Measurements from ENCODE around the gene ARHGEF26.

The ARHGEF26 gene

GRCh38 chr3:154112146-154112852, 8.9 kb upstream of the ARHGEF26 start:
- ATAC-seq: peak; percentile 70
- TF ChIP-seq ISL1 (CRISPR knock-in tag; IDR thresholded peaks at IDR 0.05): no peak
- TF ChIP-seq SNAI2 (CRISPR knock-in tag; IDR thresholded peaks at IDR 0.05): no peak
- TF ChIP-seq CSDC2 (CRISPR knock-in tag; IDR thresholded peaks at IDR 0.05): no peak
- no peak for TF ChIP-seq ZNF70 (CRISPR knock-in tag; IDR thresholded peaks at IDR 0.05)
- no peak for TF ChIP-seq POU6F1 (CRISPR knock-in tag; IDR thresholded peaks at IDR 0.05; ENCODE audit: borderline replicate concordance, low read depth)
- TF ChIP-seq GLIS3 (CRISPR knock-in tag; IDR thresholded peaks at IDR 0.05): no peak
- TF ChIP-seq TSHZ2 (CRISPR knock-in tag; IDR thresholded peaks at IDR 0.05): no peak
- TF ChIP-seq ESRRG (CRISPR knock-in tag; IDR thresholded peaks at IDR 0.05): no peak
- no peak for TF ChIP-seq PATZ1 (CRISPR knock-in tag; IDR thresholded peaks at IDR 0.05; ENCODE audit: borderline replicate concordance)
- TF ChIP-seq RARB (CRISPR knock-in tag; IDR thresholded peaks at IDR 0.05): no peak
- TF ChIP-seq, protein P1, sequence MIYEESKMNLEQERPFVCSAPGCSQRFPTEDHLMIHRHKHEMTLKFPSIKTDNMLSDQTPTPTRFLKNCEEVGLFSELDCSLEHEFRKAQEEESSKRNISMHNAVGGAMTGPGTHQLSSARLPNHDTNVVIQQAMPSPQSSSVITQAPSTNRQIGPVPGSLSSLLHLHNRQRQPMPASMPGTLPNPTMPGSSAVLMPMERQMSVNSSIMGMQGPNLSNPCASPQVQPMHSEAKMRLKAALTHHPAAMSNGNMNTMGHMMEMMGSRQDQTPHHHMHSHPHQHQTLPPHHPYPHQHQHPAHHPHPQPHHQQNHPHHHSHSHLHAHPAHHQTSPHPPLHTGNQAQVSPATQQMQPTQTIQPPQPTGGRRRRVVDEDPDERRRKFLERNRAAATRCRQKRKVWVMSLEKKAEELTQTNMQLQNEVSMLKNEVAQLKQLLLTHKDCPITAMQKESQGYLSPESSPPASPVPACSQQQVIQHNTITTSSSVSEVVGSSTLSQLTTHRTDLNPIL (CRISPR knock-in tag; IDR thresholded peaks at IDR 0.05; ENCODE audit: low read depth): no peak

DNA sequence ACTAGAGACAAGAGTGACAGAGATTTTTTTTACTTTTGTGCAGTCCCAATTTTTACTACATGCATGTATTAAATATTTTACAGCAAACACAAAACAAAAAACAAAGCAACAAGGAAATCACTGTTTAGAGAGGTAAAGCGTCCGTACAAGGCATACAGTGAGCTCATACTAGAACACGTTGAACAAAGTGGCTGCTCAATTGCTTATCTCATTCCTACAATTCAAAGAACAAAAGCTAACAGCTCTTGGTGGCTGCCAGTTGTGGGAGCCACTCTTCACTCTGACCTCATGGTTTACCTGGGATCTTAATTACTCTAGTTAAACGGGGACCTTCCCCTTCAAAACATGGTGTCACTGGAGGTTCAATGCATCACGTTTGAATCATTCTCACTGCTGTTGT, 7.6 kb upstream of the ARHGEF26 start:
- ATAC-seq: no peak
- TF ChIP-seq ZFP30 (CRISPR knock-in tag; IDR thresholded peaks at IDR 0.05) (no peak), ZNF565 (CRISPR knock-in tag; conservative IDR thresholded peaks at IDR 0.05; ENCODE audit: low read depth) (no peak), RARB (CRISPR knock-in tag; IDR thresholded peaks at IDR 0.05) (no peak), POU6F1 (CRISPR knock-in tag; IDR thresholded peaks at IDR 0.05; ENCODE audit: borderline replicate concordance, low read depth) (no peak), ZC3H10 (CRISPR knock-in tag; IDR thresholded peaks at IDR 0.05) (no peak), TOX (CRISPR knock-in tag; IDR thresholded peaks at IDR 0.05; ENCODE audit: borderline replicate concordance) (no peak), ARNTL (CRISPR knock-in tag; IDR thresholded peaks at IDR 0.05; ENCODE audit: borderline replicate concordance, low read depth) (no peak), ZNF70 (CRISPR knock-in tag; IDR thresholded peaks at IDR 0.05) (no peak), OSR1 (CRISPR knock-in tag; IDR thresholded peaks at IDR 0.05) (no peak), ZFP3 (CRISPR knock-in tag; IDR thresholded peaks at IDR 0.05) (no peak)
- TF ChIP-seq, protein P1 (CRISPR knock-in tag; IDR thresholded peaks at IDR 0.05; ENCODE audit: low read depth): no peak

GRCh38 chr3:154115332-154115731, 5.9 kb upstream of the ARHGEF26 start:
- ATAC-seq: no peak
- TF ChIP-seq RARB (CRISPR knock-in tag; IDR thresholded peaks at IDR 0.05) (no peak), CSRNP3 (CRISPR knock-in tag; IDR thresholded peaks at IDR 0.05) (no peak), ZFP30 (CRISPR knock-in tag; IDR thresholded peaks at IDR 0.05) (no peak), PATZ1 (CRISPR knock-in tag; IDR thresholded peaks at IDR 0.05; ENCODE audit: borderline replicate concordance) (no peak), CSDC2 (CRISPR knock-in tag; IDR thresholded peaks at IDR 0.05) (no peak), ZNF8 (CRISPR knock-in tag; IDR thresholded peaks at IDR 0.05) (no peak), ISL1 (CRISPR knock-in tag; IDR thresholded peaks at IDR 0.05) (no peak), ARNTL (CRISPR knock-in tag; IDR thresholded peaks at IDR 0.05; ENCODE audit: borderline replicate concordance, low read depth) (no peak), OSR1 (CRISPR knock-in tag; IDR thresholded peaks at IDR 0.05) (no peak), POU6F1 (CRISPR knock-in tag; IDR thresholded peaks at IDR 0.05; ENCODE audit: borderline replicate concordance, low read depth) (no peak)
